ENCODE data around the gene ANO6. TPM values are rescaled to one million over a fixed set of nuclear protein-coding genes. Genes with fewer than 3 reads are reported as not detected.
A peak's percentile ranks its signal among the peaks of the same experiment; 100 is the strongest.

ANO6 gene
- total and polyA plus RNA-seq, 12 donors, result 8.9 to 52.2 (median 40.9) TPM

DNA sequence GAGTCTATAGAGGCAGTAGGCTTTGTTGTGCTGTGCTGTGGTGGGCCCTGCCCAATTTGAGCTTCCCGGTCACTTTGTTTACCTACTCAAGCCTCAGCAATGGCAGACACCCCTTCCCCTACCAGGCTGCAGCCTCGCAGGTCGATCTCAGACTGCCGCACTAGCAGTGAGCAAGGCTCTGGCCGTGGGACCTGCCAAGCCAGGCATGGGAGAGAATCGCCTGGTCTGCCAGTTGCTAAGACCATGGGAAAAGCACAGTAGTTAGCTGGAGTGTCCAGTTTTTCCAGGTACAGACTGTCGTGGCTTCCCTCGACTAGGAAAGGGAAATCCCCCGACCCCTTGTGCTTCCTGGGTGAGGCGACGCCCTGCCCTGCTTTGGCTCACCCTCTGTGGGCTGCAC, 26.3 kb downstream of the ANO6 start:
- ATAC-seq (no peak), DNase-seq (no peak)
- H3K36me3 ChIP-seq, result peaks cover 0 to 4% (median 0%) of the 10 kb centered on the region in 9 donors
- TF ChIP-seq, protein P1, sequence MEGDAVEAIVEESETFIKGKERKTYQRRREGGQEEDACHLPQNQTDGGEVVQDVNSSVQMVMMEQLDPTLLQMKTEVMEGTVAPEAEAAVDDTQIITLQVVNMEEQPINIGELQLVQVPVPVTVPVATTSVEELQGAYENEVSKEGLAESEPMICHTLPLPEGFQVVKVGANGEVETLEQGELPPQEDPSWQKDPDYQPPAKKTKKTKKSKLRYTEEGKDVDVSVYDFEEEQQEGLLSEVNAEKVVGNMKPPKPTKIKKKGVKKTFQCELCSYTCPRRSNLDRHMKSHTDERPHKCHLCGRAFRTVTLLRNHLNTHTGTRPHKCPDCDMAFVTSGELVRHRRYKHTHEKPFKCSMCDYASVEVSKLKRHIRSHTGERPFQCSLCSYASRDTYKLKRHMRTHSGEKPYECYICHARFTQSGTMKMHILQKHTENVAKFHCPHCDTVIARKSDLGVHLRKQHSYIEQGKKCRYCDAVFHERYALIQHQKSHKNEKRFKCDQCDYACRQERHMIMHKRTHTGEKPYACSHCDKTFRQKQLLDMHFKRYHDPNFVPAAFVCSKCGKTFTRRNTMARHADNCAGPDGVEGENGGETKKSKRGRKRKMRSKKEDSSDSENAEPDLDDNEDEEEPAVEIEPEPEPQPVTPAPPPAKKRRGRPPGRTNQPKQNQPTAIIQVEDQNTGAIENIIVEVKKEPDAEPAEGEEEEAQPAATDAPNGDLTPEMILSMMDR (IDR thresholded peaks at IDR 0.05), result no peak
- peaks cover 0 to 4% (median 0%) of the 10 kb centered on the region in 11 donors for H3K9me3 ChIP-seq
- no peak overlapping the region for H3K27ac ChIP-seq
- no peaks in the 10 kb centered on the region for H3K27me3 ChIP-seq
- WGBS, 2 donors, result 88 to 92% methylated on average over 11 of the region's 11 CpGs
- peaks cover 0 to 20% (median 0%) of the 10 kb centered on the region in 9 donors for H3K4me1 ChIP-seq
- intact Hi-C loops (cut with DNase I), result no loop called here
- H3K4me3 ChIP-seq, result no peak overlapping the region

DNA sequence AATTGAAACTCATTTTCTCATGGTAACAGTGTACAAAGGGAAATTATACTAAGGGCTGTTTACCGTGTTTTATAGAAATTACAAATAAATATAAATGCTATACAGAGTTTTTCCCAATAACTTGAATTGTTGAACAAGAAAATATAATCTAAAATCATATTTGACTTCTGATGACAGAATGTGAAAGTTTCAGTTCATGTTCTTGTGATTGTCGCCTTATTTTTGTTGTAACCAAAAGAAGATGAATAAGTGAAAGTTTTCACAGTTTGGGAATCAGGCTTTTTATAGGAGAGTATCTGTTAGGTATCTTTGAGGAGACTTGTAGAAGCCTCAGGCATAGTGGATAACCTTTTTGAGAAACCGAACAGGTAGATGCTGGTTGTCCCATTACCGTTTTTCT, 28.1 kb downstream of the ANO6 start:
- TF ChIP-seq, protein P1 (IDR thresholded peaks at IDR 0.05), result no peak
- intact Hi-C loops (cut with DNase I), result no loop called here
- Histone ChIP-seq H3K36me3 (peaks cover 0 to 4% (median 0%) of the 10 kb centered on the region in 9 donors), H3K27me3 (no peaks in the 10 kb centered on the region), H3K9me3 (peaks cover 0 to 4% (median 0%) of the 10 kb centered on the region in 11 donors), H3K4me1 (peaks cover 0 to 24% (median 4%) of the 10 kb centered on the region in 9 donors), H3K27ac (peak overlapping the region in 1 of 10 donors; percentile 51), H3K4me3 (peak overlapping the region in 1 of 10 donors; percentile 21)
- ATAC-seq (no peak), DNase-seq (no peak)
- 87 to 92% methylated on average over 4 of the region's 4 CpGs for WGBS, 2 donors

DNA sequence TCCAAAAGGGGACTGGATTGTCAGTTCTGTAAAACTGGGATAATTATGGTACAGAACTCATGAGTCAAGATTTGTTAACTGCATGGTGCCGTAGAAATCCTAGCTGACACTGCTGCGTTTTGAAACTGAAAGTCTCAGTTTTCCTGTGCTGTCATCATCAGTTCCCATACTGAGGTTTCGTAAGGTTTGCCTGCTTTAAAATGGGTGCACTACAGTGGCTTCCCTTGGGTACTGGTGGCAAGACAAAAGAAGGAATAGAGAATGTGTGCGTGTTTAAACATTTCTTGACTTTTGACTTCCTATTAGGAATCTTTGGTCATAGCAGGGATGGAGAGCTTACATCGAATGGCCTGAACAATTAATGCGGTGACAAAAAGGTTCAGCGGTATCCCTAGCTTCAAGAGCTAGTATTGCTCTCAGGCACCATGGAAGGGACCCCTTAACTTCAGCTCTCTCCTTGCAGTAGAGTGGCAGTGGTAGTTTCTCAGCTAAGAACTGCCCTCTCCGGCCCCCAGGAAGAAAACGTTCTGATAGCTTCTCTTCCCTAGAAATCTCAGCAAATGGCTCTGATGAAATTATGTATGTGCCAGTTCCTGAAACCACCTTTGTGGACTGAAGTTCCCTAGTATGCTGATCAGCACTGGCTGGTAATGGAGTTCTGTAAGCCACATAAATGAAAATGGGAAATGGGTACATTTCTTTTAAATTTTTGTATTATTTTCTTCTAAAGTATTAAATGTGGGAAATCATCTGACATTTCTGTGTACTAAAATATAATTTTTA, 28.9 kb downstream of the ANO6 start:
- DNase-seq, result no peak
- TF ChIP-seq, protein P1 (IDR thresholded peaks at IDR 0.05), result no peak
- peak overlapping the region in 3 of 10 donors; percentile 6 to 25 (median 21) for H3K4me3 ChIP-seq
- 74 to 81% methylated on average over 9 of the region's 9 CpGs for WGBS, 2 donors
- ATAC-seq, result peak in 7 of 8 donors; percentile 58 to 83 (median 78)
- peaks cover 0 to 4% (median 0%) of the 10 kb centered on the region in 11 donors for H3K9me3 ChIP-seq
- peak overlapping the region in 2 of 10 donors; percentile 51 to 66 for H3K27ac ChIP-seq
- H3K27me3 ChIP-seq, result no peaks in the 10 kb centered on the region
- H3K36me3 ChIP-seq, result peaks cover 0 to 4% (median 0%) of the 10 kb centered on the region in 9 donors
- peaks cover 0 to 25% (median 7%) of the 10 kb centered on the region in 9 donors for H3K4me1 ChIP-seq
- intact Hi-C loops (cut with DNase I), result no loop called here

DNA sequence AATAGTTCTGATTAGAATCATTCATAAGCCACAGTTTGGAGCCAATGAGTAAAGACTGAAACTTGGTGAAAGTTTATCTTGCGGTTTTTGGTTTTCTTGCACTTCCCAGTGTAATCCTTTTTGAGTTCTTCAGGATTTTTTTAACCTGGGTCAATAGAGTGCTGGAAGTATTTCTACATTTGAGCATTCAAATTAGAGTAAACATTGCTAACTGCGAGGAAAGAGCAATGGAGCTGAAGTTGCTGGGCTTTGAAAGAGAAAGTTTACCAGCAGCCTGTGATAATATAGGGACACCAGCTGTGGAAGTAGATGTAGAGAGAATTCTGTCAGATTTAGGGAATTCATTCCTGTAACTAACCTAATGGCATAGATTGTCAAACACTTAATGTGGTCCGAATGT, 30.3 kb downstream of the ANO6 start:
- TF ChIP-seq, protein P1 (IDR thresholded peaks at IDR 0.05), result no peak
- H3K27me3 ChIP-seq, result no peaks in the 10 kb centered on the region
- DNase-seq, result no peak
- 95 to 97% methylated on average over 3 of the region's 3 CpGs for WGBS, 2 donors
- ATAC-seq, result no peak
- H3K27ac ChIP-seq, result no peak overlapping the region
- peaks cover 0 to 23% (median 9%) of the 10 kb centered on the region in 9 donors for H3K4me1 ChIP-seq
- H3K36me3 ChIP-seq, result peaks cover 0 to 4% (median 0%) of the 10 kb centered on the region in 9 donors
- H3K4me3 ChIP-seq, result no peak overlapping the region
- no peaks in the 10 kb centered on the region for H3K9me3 ChIP-seq
- intact Hi-C loops (cut with DNase I), result no loop called here

All from heart right ventricle (tissue), 16 donors.